Activated naive CD8-positive, alpha-beta T cell treated with anti-CD3 and anti-CD28 coated beads, Interleukin-2, amount 10 ng/mL, durations not matched to agents 7 days and 5 days (primary cell): ENCODE data around the gene C9. TPM values are rescaled to one million over a fixed set of nuclear protein-coding genes. Genes with fewer than 3 reads are reported as not detected.
A peak's percentile ranks its signal among the peaks of the same experiment; 100 is the strongest.

Source experiments
- ATAC-seq: fragments of 150-1000 bp; cut with Tn5 transposase; one replicate; pipeline ENCODE4 v1.10.0; 2021; ENCODE audit warnings: low read depth, moderate library complexity
- POLR2A ChIA-PET: fragments of 350-600 bp; sonication (Branson Sonifier 250); formaldehyde crosslinking; loops from one replicate; lab custom pipeline; 2021; ENCODE audit warnings: antibody characterized with exemption; lab: Charles Lee
- DNase-seq: peaks from one replicate; pipeline ENCODE4 v3.0.0; 2021
- H3K27ac Mint-ChIP-seq: one replicate; pipeline ENCODE4 v1.8.0; 2022; ENCODE audit warnings: mild to moderate bottlenecking, mixed read lengths
- H3K27me3 Mint-ChIP-seq: one replicate; pipeline ENCODE4 v1.8.0; 2022; ENCODE audit warnings: mild to moderate bottlenecking, moderate library complexity, mixed read lengths
- H3K36me3 Mint-ChIP-seq: one replicate; pipeline ENCODE4 v1.8.0; 2021; ENCODE audit warnings: mild to moderate bottlenecking, mixed read lengths
- H3K4me1 Mint-ChIP-seq: one replicate; pipeline ENCODE4 v1.8.0; 2021; ENCODE audit warnings: mixed read lengths
- H3K4me3 Mint-ChIP-seq: one replicate; pipeline ENCODE4 v1.8.0; 2022; ENCODE audit warnings: mild to moderate bottlenecking, moderate library complexity, mixed read lengths
- H3K9me3 Mint-ChIP-seq: one replicate; pipeline ENCODE4 v1.8.0; 2021; ENCODE audit warnings: mixed read lengths
- total RNA-seq, 2 experiments: library from RNA; stranded (reverse); gene quantifications; one replicate each; pipeline ENCODE4 v1.2.3, GENCODE V29; 2021

C9 gene
- total RNA-seq, 2 experiments from 2014 or later = not detected

GRCh38 chr5:39394946-39395345 lies 30.7 kb upstream of the C9 start:
- POLR2A ChIA-PET = no interaction called here
- peaks cover 3% of the 10 kb centered on the region for H3K27me3 Mint-ChIP-seq

GRCh38 chr5:39390945-39391344 lies 26.6 kb upstream of the C9 start:
- no peak for ATAC-seq
- Mint-ChIP-seq H3K36me3 (no peaks in the 10 kb centered on the region), H3K27ac (no peak overlapping the region)

More at GRCh38 chr5:39394946-39395345, 30.7 kb upstream of the C9 start:
- H3K4me1 Mint-ChIP-seq = no peaks in the 10 kb centered on the region
- no peak overlapping the region for H3K27ac Mint-ChIP-seq
- DNase-seq (no peak), ATAC-seq (no peak)
- no peaks in the 10 kb centered on the region for H3K36me3 Mint-ChIP-seq
- H3K9me3 Mint-ChIP-seq = no peaks in the 10 kb centered on the region
- no peak overlapping the region for H3K4me3 Mint-ChIP-seq

GRCh38 chr5:39387293-39387692 lies 23.0 kb upstream of the C9 start:
- no peak for ATAC-seq
- no peaks in the 10 kb centered on the region for H3K36me3 Mint-ChIP-seq
- H3K4me3 Mint-ChIP-seq = no peak overlapping the region
- no peak for DNase-seq
- no peaks in the 10 kb centered on the region for H3K4me1 Mint-ChIP-seq
- H3K27ac Mint-ChIP-seq = no peak overlapping the region
- no peaks in the 10 kb centered on the region for H3K9me3 Mint-ChIP-seq
- POLR2A ChIA-PET = no interaction called here
- H3K27me3 Mint-ChIP-seq = peaks cover 3% of the 10 kb centered on the region

More at GRCh38 chr5:39390945-39391344, 26.6 kb upstream of the C9 start:
- no peaks in the 10 kb centered on the region for H3K4me1 Mint-ChIP-seq
- no peak overlapping the region for H3K4me3 Mint-ChIP-seq
- H3K9me3 Mint-ChIP-seq = no peaks in the 10 kb centered on the region
- DNase-seq = no peak
- peaks cover 3% of the 10 kb centered on the region for H3K27me3 Mint-ChIP-seq
- POLR2A ChIA-PET = no interaction called here

- ATAC-seq = no peak
- H3K4me3 Mint-ChIP-seq = no peak overlapping the region
- no peak overlapping the region for H3K27ac Mint-ChIP-seq
- H3K4me1 Mint-ChIP-seq = no peaks in the 10 kb centered on the region
- no peak for DNase-seq
- POLR2A ChIA-PET = no interaction called here
- H3K36me3 Mint-ChIP-seq = no peaks in the 10 kb centered on the region
- H3K9me3 Mint-ChIP-seq = no peaks in the 10 kb centered on the region
- H3K27me3 Mint-ChIP-seq = peaks cover 5% of the 10 kb centered on the region
These were observed 20.0 kb upstream of the C9 start for GRCh38 chr5:39384271-39384670.

GRCh38 chr5:39381376-39381775 lies 17.1 kb upstream of the C9 start:
- no peaks in the 10 kb centered on the region for H3K4me1 Mint-ChIP-seq
- no peaks in the 10 kb centered on the region for H3K9me3 Mint-ChIP-seq
- peaks cover 9% of the 10 kb centered on the region for H3K27me3 Mint-ChIP-seq
- no peak overlapping the region for H3K4me3 Mint-ChIP-seq
- DNase-seq (no peak), ATAC-seq (no peak)
- POLR2A ChIA-PET = no interaction called here
- H3K36me3 Mint-ChIP-seq = no peaks in the 10 kb centered on the region
- H3K27ac Mint-ChIP-seq = no peak overlapping the region

GRCh38 chr5:39379693-39380092 lies 15.4 kb upstream of the C9 start:
- no peak for ATAC-seq
- DNase-seq = no peak
- no peak overlapping the region for H3K4me3 Mint-ChIP-seq

GRCh38 chr5:39377613-39378012 lies 13.3 kb upstream of the C9 start:
- no peak overlapping the region for H3K4me3 Mint-ChIP-seq
- H3K36me3 Mint-ChIP-seq = no peaks in the 10 kb centered on the region
- H3K9me3 Mint-ChIP-seq = no peaks in the 10 kb centered on the region
- peaks cover 17% of the 10 kb centered on the region for H3K27me3 Mint-ChIP-seq
- DNase-seq = no peak
- no peak for ATAC-seq
- H3K4me1 Mint-ChIP-seq = no peaks in the 10 kb centered on the region
- POLR2A ChIA-PET = no interaction called here
- no peak overlapping the region for H3K27ac Mint-ChIP-seq

More at GRCh38 chr5:39379693-39380092, 15.4 kb upstream of the C9 start:
- H3K27ac Mint-ChIP-seq = no peak overlapping the region
- no peaks in the 10 kb centered on the region for H3K4me1 Mint-ChIP-seq
- no peaks in the 10 kb centered on the region for H3K36me3 Mint-ChIP-seq
- H3K27me3 Mint-ChIP-seq = peaks cover 12% of the 10 kb centered on the region
- POLR2A ChIA-PET = no interaction called here
- H3K9me3 Mint-ChIP-seq = no peaks in the 10 kb centered on the region

- ATAC-seq (peak; percentile 52), DNase-seq (no peak)
- Mint-ChIP-seq H3K4me3 (no peak overlapping the region), H3K36me3 (no peaks in the 10 kb centered on the region), H3K27ac (no peak overlapping the region), H3K4me1 (no peaks in the 10 kb centered on the region), H3K9me3 (no peaks in the 10 kb centered on the region), H3K27me3 (peaks cover 12% of the 10 kb centered on the region)
- POLR2A ChIA-PET = no interaction called here
These were observed 12.0 kb upstream of the C9 start for GRCh38 chr5:39376293-39376714.

GRCh38 chr5:39373791-39374190 lies 9.5 kb upstream of the C9 start:
- Mint-ChIP-seq H3K9me3 (no peaks in the 10 kb centered on the region), H3K4me1 (no peaks in the 10 kb centered on the region), H3K27me3 (peaks cover 15% of the 10 kb centered on the region), H3K36me3 (no peaks in the 10 kb centered on the region), H3K4me3 (no peak overlapping the region), H3K27ac (no peak overlapping the region)
- ATAC-seq (no peak), DNase-seq (no peak)
- POLR2A ChIA-PET = no interaction called here

GRCh38 chr5:39371367-39371635 lies 7.0 kb upstream of the C9 start:
- Mint-ChIP-seq H3K36me3 (no peaks in the 10 kb centered on the region), H3K4me1 (no peaks in the 10 kb centered on the region), H3K27me3 (peaks cover 15% of the 10 kb centered on the region), H3K27ac (no peak overlapping the region), H3K4me3 (no peak overlapping the region), H3K9me3 (no peaks in the 10 kb centered on the region)
- DNase-seq = no peak
- no peak for ATAC-seq
- POLR2A ChIA-PET = no interaction called here

GRCh38 chr5:39370555-39371366 lies 6.5 kb upstream of the C9 start:
- ATAC-seq (no peak), DNase-seq (no peak)
- Mint-ChIP-seq H3K27ac (no peak overlapping the region), H3K36me3 (no peaks in the 10 kb centered on the region), H3K27me3 (peaks cover 15% of the 10 kb centered on the region), H3K9me3 (no peaks in the 10 kb centered on the region), H3K4me3 (no peak overlapping the region), H3K4me1 (no peaks in the 10 kb centered on the region)
- POLR2A ChIA-PET = no interaction called here

GRCh38 chr5:39369123-39369815 lies 5.0 kb upstream of the C9 start:
- no peak overlapping the region for H3K4me3 Mint-ChIP-seq
- H3K27me3 Mint-ChIP-seq = peaks cover 12% of the 10 kb centered on the region
- H3K27ac Mint-ChIP-seq = no peak overlapping the region
- no peaks in the 10 kb centered on the region for H3K4me1 Mint-ChIP-seq
- no peaks in the 10 kb centered on the region for H3K9me3 Mint-ChIP-seq
- ATAC-seq (no peak), DNase-seq (no peak)
- POLR2A ChIA-PET = no interaction called here
- H3K36me3 Mint-ChIP-seq = no peaks in the 10 kb centered on the region

- Mint-ChIP-seq H3K36me3 (no peaks in the 10 kb centered on the region), H3K4me3 (no peak overlapping the region), H3K9me3 (no peaks in the 10 kb centered on the region), H3K27ac (no peak overlapping the region), H3K27me3 (peaks cover 7% of the 10 kb centered on the region), H3K4me1 (no peaks in the 10 kb centered on the region)
- ATAC-seq (no peak), DNase-seq (no peak)
- POLR2A ChIA-PET = no interaction called here
These were observed 3.8 kb upstream of the C9 start for GRCh38 chr5:39368116-39368515.

GRCh38 chr5:39367711-39368110 lies 3.4 kb upstream of the C9 start:
- Mint-ChIP-seq H3K27me3 (peaks cover 7% of the 10 kb centered on the region), H3K4me3 (no peak overlapping the region), H3K9me3 (no peaks in the 10 kb centered on the region), H3K27ac (no peak overlapping the region), H3K4me1 (no peaks in the 10 kb centered on the region), H3K36me3 (no peaks in the 10 kb centered on the region)
- POLR2A ChIA-PET = no interaction called here
- DNase-seq = no peak
- ATAC-seq = no peak
